ENCODE data around the gene SH3TC1.

DNA sequence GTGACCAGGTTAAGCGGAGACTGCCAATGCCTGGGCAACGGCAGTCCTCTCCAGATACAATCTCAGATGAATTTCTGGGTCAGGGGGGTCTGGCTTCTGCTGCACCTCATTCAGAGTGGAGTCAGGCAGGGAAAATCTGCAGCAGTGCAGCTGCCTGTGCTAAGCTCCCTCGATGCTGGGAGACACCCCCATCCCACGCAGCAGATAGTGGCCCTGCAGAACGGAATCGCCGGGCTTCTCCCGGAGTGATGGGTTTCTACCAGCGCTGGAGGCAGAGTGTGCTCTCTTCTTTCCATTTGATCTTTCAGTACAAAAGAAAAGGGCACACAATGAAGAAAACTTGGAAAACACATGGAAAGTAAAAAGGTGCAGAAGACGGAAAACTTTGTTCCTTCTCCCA, 45.6 kb upstream of the SH3TC1 start:
- TF ChIP-seq, protein P1, sequence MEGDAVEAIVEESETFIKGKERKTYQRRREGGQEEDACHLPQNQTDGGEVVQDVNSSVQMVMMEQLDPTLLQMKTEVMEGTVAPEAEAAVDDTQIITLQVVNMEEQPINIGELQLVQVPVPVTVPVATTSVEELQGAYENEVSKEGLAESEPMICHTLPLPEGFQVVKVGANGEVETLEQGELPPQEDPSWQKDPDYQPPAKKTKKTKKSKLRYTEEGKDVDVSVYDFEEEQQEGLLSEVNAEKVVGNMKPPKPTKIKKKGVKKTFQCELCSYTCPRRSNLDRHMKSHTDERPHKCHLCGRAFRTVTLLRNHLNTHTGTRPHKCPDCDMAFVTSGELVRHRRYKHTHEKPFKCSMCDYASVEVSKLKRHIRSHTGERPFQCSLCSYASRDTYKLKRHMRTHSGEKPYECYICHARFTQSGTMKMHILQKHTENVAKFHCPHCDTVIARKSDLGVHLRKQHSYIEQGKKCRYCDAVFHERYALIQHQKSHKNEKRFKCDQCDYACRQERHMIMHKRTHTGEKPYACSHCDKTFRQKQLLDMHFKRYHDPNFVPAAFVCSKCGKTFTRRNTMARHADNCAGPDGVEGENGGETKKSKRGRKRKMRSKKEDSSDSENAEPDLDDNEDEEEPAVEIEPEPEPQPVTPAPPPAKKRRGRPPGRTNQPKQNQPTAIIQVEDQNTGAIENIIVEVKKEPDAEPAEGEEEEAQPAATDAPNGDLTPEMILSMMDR (IDR thresholded peaks at IDR 0.05; ENCODE audit: low read depth, low read length, poor library complexity, severe bottlenecking), result no peak
- no peak for TF ChIP-seq EZH2phosphoT487 (IDR thresholded peaks at IDR 0.05; ENCODE audit: borderline replicate concordance, low read length)
